Left lung (tissue), 10 donors: ENCODE measurements around the gene RRAGD. TPM values are rescaled to one million over a fixed set of nuclear protein-coding genes. Genes with fewer than 3 reads are reported as not detected.

Experiments
- ATAC-seq: fragments of 200-7000 bp; cut with Tn5 transposase; one replicate; pipeline ENCODE4 v1.9.1; 2020; ENCODE audit warnings: moderate library complexity
- DNase-seq, 4 donors: peaks; one replicate each; pipeline ENCODE4 v3.0.0-alpha.2; 2013 to 2020
- H3K27ac ChIP-seq, 2 donors: fragments of 200-600 bp; sonication (generic) in 1 of 2; one replicate each; pipeline versions ENCODE4 v1.5.0 to v1.8.0; 2020 to 2021
- H3K27me3 ChIP-seq, 2 donors: fragments of 200-600 bp; sonication (generic) in 1 of 2; one replicate each; pipeline versions ENCODE4 v1.5.0 to v1.8.0; 2020 to 2021
- H3K36me3 ChIP-seq, 2 donors: fragments of 200-600 bp; sonication (generic) in 1 of 2; one replicate each; pipeline versions ENCODE4 v1.5.0 to v1.8.0; 2020 to 2021
- H3K4me1 ChIP-seq, 2 donors: fragments of 200-600 bp; one replicate each; pipeline ENCODE4 v1.8.0; 2021
- H3K4me3 ChIP-seq, 2 donors: fragments of 200-600 bp; sonication (generic) in 1 of 2; one replicate each; pipeline versions ENCODE4 v1.5.0 to v1.8.0; 2020 to 2021; ENCODE audit warnings: mild to moderate bottlenecking in 1 of 2
- H3K9me3 ChIP-seq, 2 donors: fragments of 200-600 bp; sonication (generic) in 1 of 2; one replicate each; pipeline versions ENCODE4 v1.5.0 to v1.8.0; 2020 to 2021
- CTCF ChIP-seq, 2 donors: fragments of 200-600 bp; sonication (generic) in 1 of 2; IDR thresholded peaks; one replicate each; pipeline versions ENCODE4 v1.5.0 to v1.8.0; 2021; ENCODE audit warnings: antibody characterized with exemption in 2 of 2
- intact Hi-C, 2 donors: fragments of 100-400 bp; cut with DNase I; formaldehyde crosslinking; loops; one replicate each; pipeline versions ENCODE4 v1.11.2 to v1.14.2; 2022
- polyA plus RNA-seq, 6 donors: library from polyadenylated mRNA; unstranded; fragments of 120-200 nt; gene quantifications; one replicate each; pipeline ENCODE4 v1.2.1, GENCODE V29; 2013; ENCODE audit not compliant: insufficient read length in 6 of 6
- total RNA-seq, 2 donors: library from RNA; stranded (reverse); fragmentation: NEBNext Ultra II Directional; extraction: Animal tissue kit (Norgen Biotek cat#: 25700); gene quantifications; one replicate each; pipeline ENCODE4 v1.2.1, GENCODE V29; 2021
- donor health status: DM: no; HTN: yes; CAD: no.
- donor health status: DM: no; HTN: no; CAD: no.

The RRAGD gene
- total and polyA plus RNA-seq, 8 donors: 2.3 to 47.6 (median 3.0) TPM

- Histone ChIP-seq H3K27me3 (no peaks in the 10 kb centered on the region), H3K36me3 (no peaks in the 10 kb centered on the region), H3K27ac (peak overlapping the region; percentile 19 to 48), H3K4me1 (peaks cover 0 to 18% of the 10 kb centered on the region in 2 donors), H3K9me3 (no peaks in the 10 kb centered on the region), H3K4me3 (peak overlapping the region; percentile 87 to 94)
- DNase-seq (peak; percentile 44 to 81 (median 55)), ATAC-seq (peak; percentile 72)
- intact Hi-C loops: loop anchor here (5.0 to 10.0 kb wide), 3 partner anchors 164 to 179 kb away; no protein-coding TSS in a partner anchor
- TF ChIP-seq CTCF (IDR thresholded peaks at IDR 0.05): no peak
These were observed 21.4 kb upstream of the RRAGD start for GRCh38 chr6:89433252-89434149.

GRCh38 chr6:89432875-89433251, 20.8 kb upstream of the RRAGD start, which contains the start of gene ANKRD6:
TSS of gene ANKRD6 (plus strand) at chr6:89433152. CDS start at chr6:89566977, 133,825 bp downstream.
- ATAC-seq (peak; percentile 99), DNase-seq (peak; percentile 67 to 98 (median 77))
- no peaks in the 10 kb centered on the region for H3K27me3 ChIP-seq
- no peaks in the 10 kb centered on the region for H3K9me3 ChIP-seq
- TF ChIP-seq CTCF (IDR thresholded peaks at IDR 0.05): peak; percentile 90 to 91
- intact Hi-C loops: loop anchor here (5.0 to 10.0 kb wide), 3 partner anchors 164 to 179 kb away; no protein-coding TSS in a partner anchor
- peak within 1 kb of the TSS; percentile 87 to 94 for H3K4me3 ChIP-seq
- no peaks in the 10 kb centered on the region for H3K36me3 ChIP-seq
- peak within 1 kb of the TSS; percentile 19 to 48 for H3K27ac ChIP-seq
- H3K4me1 ChIP-seq: peaks cover 0 to 18% of the 10 kb centered on the region in 2 donors

DNA sequence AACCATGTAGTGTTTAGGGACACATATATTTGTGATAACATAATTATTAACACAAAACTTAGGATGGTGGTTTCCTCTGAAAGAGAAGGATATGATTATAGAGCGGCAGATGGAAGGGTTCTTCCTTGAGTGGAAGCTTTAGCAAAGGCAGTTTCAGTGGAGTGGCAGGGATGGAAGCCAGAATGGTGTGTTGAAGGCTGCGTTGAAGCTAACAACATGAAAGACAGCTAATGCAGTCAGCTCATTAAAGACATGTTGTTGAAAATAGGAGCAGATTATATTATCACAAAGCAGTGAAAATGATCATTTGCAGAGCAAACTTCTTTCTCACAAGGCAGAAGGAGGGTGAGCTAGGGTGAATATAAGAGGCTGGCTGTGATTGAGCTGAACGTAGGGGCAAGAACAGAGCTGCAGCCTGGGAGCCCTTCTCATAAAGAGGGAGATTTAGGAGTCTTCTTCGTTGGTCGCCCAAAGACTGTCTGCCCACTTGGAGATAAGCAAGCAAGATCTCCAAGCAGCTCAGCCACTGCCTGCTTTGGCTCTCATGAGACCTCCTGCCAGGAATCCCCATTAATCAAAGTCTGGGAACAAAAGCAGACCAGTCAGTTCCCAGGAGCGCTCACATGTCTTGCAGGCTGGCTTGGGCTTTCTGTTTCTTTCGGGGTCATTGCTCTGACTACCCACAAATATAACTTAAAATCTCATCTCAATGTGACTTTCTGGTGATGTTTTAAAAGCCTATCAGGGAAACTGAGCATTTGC, 18.3 kb upstream of the RRAGD start:
- H3K4me3 ChIP-seq: no peak overlapping the region
- peaks cover 0 to 18% of the 10 kb centered on the region in 2 donors for H3K4me1 ChIP-seq
- TF ChIP-seq CTCF (IDR thresholded peaks at IDR 0.05): no peak
- intact Hi-C loops: loop anchor here (5.0 to 10.0 kb wide), 3 partner anchors 167 to 182 kb away; no protein-coding TSS in a partner anchor
- no peak for DNase-seq
- no peaks in the 10 kb centered on the region for H3K27me3 ChIP-seq
- no peaks in the 10 kb centered on the region for H3K36me3 ChIP-seq
- H3K9me3 ChIP-seq: no peaks in the 10 kb centered on the region
- no peak for ATAC-seq
- H3K27ac ChIP-seq: no peak overlapping the region

DNA sequence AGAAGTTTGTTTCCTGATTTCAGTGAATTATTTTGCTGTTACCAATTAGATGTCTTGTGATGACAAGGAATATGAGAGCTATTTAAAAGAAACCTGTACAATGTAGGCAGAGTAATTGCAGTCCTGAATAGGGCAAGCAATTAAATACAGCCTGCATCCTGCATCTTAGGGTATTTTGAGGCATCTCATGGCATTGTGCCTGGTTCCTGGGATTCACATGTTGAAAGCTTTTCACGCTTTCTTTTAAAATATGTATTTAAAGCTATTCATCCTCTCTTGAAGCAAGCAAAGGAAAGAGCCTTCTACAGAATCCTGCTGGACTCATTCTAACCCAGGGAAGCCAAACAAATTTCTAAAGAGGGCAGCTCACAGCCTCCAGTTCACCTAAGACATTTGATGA, 4.7 kb upstream of the RRAGD start:
- no peaks in the 10 kb centered on the region for H3K27me3 ChIP-seq
- ATAC-seq (no peak), DNase-seq (no peak)
- intact Hi-C loops: no loop called here
- no peak overlapping the region for H3K27ac ChIP-seq
- no peaks in the 10 kb centered on the region for H3K9me3 ChIP-seq
- no peak for TF ChIP-seq CTCF (IDR thresholded peaks at IDR 0.05)
- H3K4me1 ChIP-seq: peaks cover 8 to 11% of the 10 kb centered on the region in 2 donors
- no peak overlapping the region for H3K4me3 ChIP-seq
- no peaks in the 10 kb centered on the region for H3K36me3 ChIP-seq
